Measurements from ENCODE around the gene CNOT2.
"Not testable (repeated sequence)": the region's sequence is repeated elsewhere in the genome, so short reads cannot be mapped to it uniquely, and the experiment has no call there.

The CNOT2 gene

DNA sequence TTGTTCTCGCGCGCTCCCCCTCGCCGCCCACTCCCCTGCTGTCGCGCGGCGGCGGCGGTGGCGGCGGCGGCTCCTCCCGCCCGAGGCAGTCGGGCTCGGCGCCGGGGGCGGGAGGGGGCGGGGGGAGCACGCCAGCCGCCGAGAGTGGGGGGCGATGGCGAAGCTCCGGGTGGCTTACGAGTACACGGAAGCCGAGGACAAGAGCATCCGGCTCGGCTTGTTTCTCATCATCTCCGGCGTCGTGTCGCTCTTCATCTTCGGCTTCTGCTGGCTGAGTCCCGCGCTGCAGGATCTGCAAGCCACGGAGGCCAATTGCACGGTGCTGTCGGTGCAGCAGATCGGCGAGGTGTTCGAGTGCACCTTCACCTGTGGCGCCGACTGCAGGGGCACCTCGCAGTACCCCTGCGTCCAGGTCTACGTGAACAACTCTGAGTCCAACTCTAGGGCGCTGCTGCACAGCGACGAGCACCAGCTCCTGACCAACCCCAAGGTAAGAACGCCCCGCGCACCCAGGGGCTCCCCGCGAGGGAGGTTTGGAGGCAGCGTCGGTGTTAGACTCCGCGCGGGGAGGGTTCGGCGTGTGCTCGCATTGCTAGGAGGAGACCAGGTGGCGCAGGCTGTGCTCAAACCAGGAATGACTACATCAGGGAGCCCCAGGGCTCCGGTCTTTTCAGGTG is 123.5 kb downstream of the CNOT2 start:
- DNase-seq = peak; percentile 63

- DNase-seq = no peak
Measured at GRCh38 chr12:70367258-70368141, 124.3 kb downstream of the CNOT2 start.

DNA sequence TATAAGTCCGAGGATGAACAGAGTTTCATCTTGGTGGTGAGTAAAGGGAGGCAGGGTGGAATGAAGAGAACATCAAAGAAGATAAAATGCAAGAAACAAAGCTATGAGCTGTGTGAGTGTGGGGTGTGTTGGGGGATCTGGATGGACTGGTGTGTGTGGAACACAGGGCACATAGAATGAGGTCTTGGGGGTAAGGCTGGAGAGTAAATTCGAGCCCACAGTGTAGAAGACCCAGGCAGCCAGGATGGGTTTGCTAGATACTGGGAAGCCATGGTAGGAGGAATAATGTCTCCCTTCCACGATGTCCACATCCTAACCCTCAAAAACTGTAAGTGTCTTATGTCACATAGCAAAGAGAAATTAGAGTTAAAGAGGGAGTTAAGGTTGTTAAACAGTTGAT is 129.6 kb downstream of the CNOT2 start:
- no peak for DNase-seq

GRCh38 chr12:70379846-70380245 is 136.6 kb downstream of the CNOT2 start:
- DNase-seq = no peak

DNA sequence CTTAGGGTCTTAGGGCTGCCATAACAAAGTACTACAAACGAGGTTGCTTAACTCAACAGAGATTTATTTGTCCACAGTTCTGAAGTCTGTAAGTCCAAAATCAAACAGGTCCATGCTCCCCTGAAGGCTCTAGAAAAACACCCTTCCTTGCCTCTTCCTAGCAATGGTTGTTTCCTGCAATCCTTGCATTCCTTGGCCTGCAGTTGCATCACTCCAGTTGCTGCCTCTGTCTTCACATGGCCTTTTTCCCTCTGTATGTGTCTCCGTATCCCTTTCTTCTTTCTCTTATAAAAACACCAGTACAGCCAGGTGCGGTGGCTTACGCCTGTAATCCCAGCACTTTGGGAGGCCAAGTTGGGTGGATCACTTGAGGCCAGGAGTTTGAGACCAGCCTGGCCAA is 140.3 kb downstream of the CNOT2 start:
- DNase-seq = no peak

GRCh38 chr12:70383886-70384285 is 140.7 kb downstream of the CNOT2 start:
- no peak for DNase-seq

DNA sequence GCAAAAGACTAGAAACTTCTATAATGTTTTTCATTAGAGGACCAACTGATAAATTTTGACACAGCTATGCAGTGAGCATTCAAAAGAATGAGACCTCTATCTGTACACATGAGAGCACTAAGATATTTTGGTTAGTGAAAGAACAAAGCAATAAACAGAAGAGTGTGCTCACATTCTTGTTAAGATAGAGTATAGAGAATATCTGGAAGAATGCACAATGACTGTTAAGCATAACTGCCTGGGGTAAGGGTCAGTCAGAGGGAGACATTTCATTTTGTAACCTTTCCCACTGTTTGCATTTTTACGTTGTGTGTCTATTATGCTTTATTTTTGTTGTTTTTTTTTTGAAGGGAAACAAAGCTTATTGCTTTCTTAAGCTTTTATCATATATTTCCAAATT is 143.5 kb downstream of the CNOT2 start:
- no peak for DNase-seq

- no peak for DNase-seq
Measured at GRCh38 chr12:70389678-70390077, 146.4 kb downstream of the CNOT2 start.

DNA sequence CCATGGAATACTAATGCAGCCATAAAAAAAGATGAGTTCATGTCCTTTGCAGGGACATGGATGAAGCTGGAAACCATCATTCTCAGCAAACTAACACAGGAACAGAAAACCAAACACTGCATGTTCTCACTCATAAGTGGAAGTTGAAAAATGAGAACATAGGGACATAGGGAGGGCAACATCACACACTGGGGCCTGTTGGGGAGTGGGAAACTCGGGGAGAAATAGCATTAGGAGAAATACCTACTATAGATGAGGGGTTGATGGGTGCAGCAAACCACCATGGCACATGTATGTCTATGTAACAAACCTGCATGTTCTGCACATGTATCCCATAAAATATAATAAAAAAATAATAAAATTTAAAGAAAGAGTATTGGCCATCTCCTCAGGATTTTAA is 149.4 kb downstream of the CNOT2 start:
- not testable (repeated sequence) for DNase-seq

DNA sequence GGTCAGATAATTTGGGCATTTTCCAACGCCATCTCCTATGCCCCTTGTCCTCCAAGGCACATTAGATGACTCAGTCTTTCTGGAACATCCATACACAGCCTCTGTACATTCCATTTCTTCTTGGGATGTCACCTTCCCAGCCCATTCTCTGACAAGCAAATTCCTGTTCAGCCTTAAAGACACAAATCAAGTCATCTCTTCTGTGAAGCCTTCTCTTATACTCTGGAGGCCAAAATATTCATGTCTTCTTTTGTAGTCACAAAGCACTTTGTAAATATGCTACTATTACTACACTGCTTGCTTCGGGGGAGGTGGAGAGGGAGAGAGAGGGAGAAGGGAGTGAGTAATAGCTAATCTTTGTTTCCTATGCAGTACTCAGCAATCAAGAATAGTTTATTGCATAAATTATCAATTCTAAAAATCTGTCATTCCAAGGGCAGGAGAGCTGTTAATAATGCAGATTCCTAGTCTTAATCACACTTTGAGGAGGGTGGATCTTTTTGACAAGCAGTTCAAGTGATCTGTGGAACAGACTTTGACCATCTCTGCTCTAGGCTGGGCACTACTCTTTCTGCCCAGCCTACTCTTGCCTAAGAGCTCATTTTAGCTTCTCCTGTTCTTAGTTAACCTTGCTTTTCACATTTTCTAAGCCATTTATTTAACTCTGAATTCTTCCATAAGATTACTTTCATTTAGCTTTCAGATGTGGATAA is 150.7 kb downstream of the CNOT2 start:
- DNase-seq = no peak

DNA sequence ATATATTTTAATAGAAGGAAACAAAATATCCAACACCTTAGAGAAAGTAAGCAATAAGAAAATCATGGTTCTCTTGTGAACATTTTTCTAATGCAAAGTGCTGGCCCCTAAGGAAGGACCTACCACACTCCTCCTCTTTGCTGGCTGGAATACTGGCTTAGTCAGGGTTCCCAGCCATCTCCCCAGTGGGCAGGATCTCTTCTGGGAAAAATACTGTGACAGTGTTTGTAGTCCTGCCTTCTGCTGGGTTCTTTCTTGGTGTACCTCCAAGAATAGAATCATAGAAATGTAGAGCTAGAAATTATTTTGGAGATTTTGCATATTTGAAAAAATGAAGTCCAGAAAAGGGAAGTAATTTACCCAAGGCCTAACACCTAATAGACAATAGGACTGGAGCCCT is 154.8 kb downstream of the CNOT2 start:
- DNase-seq = no peak

DNA sequence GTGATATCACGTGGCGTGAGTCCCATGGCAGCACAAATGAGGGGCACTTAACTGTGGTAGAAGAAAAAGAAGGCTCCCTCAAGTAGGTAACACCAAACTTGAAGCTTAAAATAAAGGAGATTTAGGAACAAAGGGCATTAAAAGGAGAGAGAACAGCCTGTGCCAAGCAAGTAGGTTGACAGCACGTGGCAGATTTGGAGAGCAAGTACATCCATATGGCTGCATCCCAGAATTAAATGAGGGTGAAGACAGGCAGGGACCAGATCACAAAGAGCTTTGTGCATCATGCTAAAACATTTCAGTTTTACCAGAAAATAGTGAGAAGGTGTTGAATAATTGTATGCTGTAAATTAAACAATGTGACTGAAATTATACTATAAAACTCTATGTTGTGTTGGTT is 155.6 kb downstream of the CNOT2 start:
- no peak for DNase-seq

DNA sequence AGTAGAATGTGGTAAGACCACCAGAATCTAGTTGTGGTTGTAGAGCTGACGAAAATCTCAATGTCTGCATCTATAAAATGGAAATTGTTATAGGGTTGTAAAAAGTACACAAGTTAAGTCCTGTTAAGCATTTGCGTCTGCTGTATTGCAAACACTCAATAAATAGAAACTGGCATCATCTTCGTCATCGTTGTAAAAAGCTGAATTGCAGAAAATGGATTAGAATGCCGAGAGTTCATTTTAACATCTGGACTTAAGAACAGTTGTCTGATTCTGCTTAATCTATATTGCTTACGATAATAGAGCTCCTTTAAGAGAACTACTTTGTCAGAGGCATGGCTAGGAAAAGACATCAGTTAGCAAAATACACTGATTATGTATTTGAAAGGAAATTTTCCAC is 156.1 kb downstream of the CNOT2 start:
- no peak for DNase-seq

DNA sequence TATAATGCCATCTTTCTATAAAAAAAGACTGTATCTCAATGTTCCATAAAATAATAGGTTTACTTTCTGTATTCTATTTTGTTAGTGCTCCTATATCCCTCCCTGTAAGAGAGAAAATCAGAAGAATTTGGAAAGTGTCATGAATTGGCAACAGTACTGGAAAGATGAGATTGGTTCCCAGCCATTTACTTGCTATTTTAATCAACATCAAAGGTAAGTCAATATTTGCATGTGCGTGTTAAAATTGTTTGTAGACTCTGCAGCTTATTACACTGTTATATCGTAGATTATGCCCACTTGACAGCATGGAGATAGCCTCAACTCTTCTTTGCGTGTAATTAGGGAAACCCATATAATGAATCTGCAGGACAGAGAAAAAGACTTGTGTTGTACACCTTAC is 156.9 kb downstream of the CNOT2 start:
- no peak for DNase-seq

GRCh38 chr12:70402597-70402996 is 159.4 kb downstream of the CNOT2 start:
- no peak for DNase-seq

GRCh38 chr12:70403826-70404225 is 160.6 kb downstream of the CNOT2 start:
- no peak for DNase-seq

Measured in activated CD8-positive, alpha-beta memory T cell treated with anti-CD3 and anti-CD28 coated beads, Interleukin-2, amount 50 U/mL, for 4 hours (primary cell).